ENCODE measurements around the gene ZBED3. TPM values are rescaled to one million over a fixed set of nuclear protein-coding genes. Genes with fewer than 3 reads are reported as not detected.

The ZBED3 gene, protein sequence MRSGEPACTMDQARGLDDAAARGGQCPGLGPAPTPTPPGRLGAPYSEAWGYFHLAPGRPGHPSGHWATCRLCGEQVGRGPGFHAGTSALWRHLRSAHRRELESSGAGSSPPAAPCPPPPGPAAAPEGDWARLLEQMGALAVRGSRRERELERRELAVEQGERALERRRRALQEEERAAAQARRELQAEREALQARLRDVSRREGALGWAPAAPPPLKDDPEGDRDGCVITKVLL
- 0.68 and 1.3 TPM in 2 replicates for total RNA-seq

DNA sequence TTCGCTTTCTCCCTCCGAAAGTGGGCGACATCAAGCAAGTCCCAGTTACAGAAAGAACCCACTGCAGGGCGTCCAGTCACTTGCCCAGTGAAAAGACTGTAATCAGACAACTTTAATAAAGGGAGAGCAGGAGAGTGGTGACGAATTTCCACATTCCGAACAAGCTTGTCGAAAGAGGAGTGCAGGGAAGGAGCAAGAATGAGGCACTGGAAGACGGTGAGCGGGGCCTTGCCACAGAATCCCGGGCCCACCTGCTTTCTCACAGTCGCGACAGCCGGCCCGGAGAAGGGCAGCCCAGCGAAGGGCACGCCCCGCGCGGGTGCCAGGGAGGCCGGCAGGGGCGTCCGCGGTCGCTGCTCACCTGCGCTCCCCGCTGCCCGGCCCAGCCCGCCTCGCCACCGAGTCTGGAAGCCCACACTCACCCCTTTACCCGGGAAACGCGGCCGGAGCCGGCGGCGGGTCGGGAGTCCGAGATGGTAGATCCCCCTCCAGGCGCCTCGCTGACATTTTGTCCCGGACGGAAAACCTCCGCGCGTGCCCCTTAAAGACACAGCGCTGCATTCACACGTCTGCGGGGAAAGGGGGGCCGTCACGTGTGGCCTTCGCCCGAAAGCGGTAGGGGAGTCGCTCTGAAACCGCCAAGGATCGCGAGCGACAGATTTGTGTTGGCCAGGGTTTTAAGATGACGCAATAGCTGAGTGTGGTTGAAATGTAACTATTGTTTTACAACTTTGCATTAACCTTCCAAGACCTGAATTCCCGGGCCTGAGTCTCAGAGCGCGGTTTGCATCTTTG is at the start of gene ZBED3:
Gene ZBED3, minus strand, starts transcription at position 597 of the 795 bp plus-strand sequence. CDS start 9,407 bp downstream, outside the sequence.

DNA sequence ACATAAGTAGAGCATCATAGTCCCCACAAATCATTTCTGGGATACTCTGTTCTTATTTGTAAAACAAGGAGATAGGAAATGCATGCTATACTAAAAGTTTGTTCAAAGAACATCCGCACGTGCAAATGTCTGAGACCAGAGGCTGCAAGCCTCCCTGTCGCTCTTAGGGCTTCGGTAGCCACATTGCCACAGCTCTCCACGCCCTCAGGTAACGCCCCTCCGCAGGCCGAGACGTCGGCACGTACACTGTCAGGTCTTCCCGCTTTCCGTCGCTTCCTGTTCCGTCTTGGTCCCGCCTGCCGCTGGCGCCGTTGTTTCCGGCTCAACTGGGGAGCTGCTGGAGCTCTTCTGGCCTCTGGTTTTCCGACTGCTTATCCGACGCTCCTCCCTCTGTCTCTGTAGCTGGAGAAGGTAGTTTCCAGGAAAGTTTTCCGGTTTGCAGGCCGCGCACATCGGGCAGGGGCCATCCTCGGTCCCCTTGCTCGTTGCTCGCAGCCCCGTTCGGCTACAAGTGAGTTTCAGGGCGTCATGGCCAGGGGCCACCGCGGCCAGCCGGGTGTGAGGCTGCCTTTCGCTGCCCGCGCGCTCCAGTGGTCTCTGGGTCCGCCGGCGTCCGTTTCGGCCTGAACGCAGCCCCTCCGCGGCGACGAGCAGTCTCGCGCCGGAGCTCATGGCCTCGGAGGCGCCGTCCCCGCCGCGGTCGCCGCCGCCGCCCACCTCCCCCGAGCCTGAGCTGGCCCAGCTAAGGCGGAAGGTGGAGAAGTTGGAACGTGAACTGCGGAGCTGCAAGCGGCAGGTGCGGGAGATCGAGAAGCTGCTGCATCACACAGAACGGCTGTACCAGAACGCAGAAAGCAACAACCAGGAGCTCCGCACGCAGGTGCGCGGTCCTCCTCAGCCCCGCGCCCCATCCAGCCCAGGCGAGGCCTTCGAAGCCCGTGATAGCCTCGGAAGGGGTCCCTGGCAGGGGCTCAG is 56.7 kb downstream of the ZBED3 start, which contains the start of gene AGGF1:
Gene AGGF1, plus strand, starts transcription at position 308 of the 975 bp plus-strand sequence. Its CDS starts 363 bp downstream, at position 671.

Other genes with a start within 250 kb of the ZBED3 start
- not detected in 2 replicates for gene S100Z, start 237.3 kb downstream of the ZBED3 start, total RNA-seq
- gene CRHBP, start 134.2 kb downstream of the ZBED3 start, total RNA-seq: not detected in 2 replicates
- 18.1 and 31.8 TPM in 2 replicates for gene AGGF1, start 56.9 kb downstream of the ZBED3 start, total RNA-seq
- gene PDE8B, start 123.4 kb upstream of the ZBED3 start, total RNA-seq: under 0.01 and 0.07 TPM in 2 replicates

Measured in nasal cavity respiratory epithelium epithelial cell of viscerocranial mucosa (primary cell).